Stimulated activated CD4-positive, alpha-beta T cell treated with anti-CD3 and anti-CD28 coated beads, Interleukin-4, amount 100 ng/mL, for 1 hour (primary cell): ENCODE results near the gene WTIP.
"Not testable (repeated sequence)": the region's sequence is repeated elsewhere in the genome, so short reads cannot be mapped to it uniquely, and the experiment has no call there.

Experiments used
- DNase-seq: peaks from one replicate; pipeline ENCODE4 v3.0.0-alpha.2; 2020

The WTIP gene

DNA sequence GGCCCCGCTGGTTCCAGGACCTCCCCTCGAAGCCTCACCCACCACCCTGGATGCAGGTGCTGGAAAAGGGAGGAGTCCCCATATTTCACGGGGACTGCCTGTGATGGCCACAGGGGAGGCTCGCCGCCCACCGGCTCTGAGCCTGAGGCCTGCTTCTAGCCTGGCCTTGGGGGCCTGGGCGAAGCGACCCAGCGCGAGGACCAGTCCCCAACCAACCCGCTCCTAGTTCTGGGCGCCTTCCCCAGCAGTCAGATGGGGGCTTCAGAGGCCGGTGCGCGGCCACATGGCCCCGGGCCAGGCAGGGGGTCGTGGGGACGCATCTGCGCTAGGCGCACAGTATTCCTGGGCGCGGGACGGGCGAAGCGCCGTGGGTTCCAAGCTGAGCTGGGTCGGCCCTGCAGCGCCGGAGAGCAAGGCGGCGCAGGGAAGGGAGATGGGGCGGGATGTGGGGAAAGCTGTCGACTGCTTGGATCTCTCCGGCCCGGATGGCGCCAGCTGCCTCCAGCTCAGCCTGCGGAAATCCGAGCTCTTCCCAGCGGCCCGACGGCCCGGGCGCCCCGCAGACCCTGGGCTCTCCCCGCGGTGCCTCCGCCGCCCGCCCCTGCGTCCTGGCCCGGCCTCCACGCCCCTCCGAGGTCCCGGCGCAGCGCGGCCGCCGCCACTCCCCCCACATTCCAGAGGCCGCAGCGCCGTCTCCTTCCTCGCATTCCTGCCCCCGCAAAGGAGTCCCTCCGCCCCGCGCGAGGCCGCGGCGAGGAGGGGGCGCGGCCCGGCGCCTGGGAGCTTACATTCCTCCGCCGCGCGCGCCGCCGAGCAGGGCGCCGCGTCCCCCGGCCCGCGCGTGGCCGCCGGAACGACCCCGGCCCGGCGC, at the start of gene WTIP:
WTIP (plus strand) TSS at position 788 of the 871 bp plus-strand sequence. CDS start 217 bp downstream, outside the sequence.
- no peak for DNase-seq

DNA sequence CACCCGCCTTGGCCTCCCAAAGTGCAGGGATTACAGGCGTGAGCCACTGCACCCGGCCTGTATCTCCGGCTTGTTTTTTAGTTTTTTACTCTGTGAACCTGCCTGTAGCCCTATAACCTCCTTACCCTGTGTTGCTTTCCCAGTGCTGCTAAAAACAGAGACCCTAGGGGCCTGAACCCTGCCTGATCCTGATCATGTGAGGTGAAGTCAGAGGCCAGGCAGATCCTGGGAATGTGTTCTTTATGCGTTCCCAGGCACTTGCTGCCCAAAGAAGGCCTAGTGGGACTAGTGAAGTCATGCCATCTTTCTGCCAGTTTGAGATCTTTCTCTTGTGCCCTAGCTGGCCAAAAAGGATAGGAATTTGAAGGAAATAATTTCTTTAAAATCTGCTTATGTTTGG, 48.8 kb upstream of the WTIP start:
- no peak for DNase-seq

- DNase-seq: no peak
Measured at GRCh38 chr19:34436716-34437115, 44.8 kb upstream of the WTIP start.

DNA sequence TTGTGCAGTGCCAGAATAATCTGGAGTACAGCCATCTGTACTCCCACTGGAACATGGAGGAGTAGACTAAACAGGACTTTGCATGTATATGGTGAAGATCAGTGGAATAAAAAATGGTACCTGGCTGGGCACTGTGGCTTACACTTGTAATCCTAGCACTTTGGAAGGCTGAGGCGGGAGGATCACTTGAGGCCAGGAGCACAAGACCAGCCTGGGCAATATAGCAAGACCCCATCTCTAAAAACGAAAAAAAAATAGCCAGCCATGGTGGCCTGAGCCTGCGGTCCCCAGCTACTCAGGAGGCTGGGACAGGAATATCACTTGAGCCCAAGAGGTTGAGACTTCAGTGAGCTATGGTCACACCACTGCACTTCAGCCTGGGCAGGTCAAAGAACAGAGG, 33.4 kb upstream of the WTIP start:
- no peak for DNase-seq

GRCh38 chr19:34452723-34453122, 28.8 kb upstream of the WTIP start:
- DNase-seq: no peak

DNA sequence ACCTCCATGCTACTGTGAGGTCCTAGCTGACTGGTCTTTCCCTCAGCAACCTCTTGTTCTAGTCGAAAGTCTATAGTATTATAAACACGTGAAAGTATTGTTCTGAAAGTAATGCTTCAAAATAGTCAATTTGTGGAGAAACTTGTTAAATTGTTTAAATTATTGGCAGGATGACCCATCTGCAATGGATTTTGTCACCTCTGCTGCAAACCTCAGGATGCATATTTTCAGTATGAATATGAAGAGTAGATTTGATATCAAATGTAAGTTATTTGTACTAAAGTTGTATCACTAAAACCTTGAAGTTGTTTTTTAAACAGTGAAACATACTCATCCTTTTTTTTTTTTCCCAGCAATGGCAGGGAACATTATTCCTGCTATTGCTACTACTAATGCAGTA, 27.5 kb upstream of the WTIP start:
- DNase-seq: no peak

DNA sequence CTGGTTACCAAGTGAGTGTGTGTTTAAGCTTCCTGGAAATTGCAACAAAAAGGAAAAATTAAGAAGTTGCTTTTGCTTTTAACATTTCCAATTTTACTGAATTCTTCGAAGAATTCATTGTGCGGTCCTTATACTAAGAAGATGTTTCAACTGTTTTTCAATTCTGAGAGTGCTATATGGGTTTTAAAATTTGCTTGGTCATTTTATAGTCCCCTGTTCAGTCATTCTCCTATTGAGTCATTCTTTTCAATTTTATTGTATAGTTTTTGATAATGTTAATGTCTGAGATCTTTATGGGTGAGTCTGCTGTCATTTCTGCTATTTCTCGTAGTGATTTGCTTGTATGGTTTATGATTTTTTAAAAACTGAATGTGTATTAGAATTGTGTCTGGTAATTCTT, 26.9 kb upstream of the WTIP start:
- DNase-seq: no peak

DNA sequence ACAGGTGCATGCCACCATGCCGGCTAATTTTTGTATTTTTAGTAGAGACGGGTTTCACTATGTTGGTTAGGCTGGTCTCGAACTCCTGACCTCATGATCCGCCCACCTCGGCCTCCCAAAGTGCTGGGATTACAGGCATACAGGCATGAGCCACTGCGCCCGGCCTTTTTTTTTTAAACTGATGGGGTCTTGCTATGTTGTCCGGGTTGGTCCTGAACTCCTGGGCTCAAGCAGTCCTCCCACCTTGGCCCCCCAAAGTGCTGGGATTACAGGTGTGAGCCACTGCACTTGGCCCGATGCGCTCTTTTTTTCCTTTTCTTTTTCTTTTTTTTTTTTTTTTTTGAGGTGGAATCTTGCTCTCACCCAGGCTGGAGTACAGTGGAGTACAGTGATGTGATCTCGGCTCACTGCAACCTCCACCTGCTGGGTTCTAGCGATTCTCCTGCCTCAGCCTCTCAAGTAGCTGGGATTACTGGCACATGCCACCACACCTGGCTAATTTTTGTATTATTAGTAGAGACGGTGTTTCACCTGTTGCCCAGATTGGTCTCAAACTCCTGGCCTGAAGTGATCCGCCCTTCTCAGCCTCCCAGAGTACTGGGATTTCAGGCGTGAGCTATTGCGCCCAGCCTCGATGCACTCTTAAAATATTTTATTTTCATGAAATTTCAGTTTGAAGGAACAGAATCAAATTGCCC, 25.6 kb upstream of the WTIP start:
- not testable (repeated sequence) for DNase-seq

GRCh38 chr19:34457446-34457845, 24.1 kb upstream of the WTIP start:
- DNase-seq: no peak

DNA sequence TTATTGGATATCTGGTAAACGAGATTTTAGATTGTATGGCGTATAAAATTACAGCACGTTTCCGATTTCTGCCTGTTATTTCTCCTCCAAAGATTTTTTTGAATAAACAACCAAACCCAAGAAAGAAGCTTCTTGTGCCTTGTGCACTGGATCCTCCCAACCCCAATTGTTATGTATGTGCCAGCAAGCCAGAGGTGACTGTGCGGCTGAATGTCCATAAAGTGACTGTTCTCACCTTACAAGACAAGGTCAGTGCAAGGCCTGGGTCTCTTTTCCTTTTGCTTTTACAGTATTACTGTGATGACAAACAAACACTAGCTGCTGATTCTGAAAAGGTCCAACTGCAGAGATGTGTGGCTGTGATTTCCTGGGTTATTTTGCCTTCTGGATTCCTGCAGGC, 22.9 kb upstream of the WTIP start:
- no peak for DNase-seq

DNA sequence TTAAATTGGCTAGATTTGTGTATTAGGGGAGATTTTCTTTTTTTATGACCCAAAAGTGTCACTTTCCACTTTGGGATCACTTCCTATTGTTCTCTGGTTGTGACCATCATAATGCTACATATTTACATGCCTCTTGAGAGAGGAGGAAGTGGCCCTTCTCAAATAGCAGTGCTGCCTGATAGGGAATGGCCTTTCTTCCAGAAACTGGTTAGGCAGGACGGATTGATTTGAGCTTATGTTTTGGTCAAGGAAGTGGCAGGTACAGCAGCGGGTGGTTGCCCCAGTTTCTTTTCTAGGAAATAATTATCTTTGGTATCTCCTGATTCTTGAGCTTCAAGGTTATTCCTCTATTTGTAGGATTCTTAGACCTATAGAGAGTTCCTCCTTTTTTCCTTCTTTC, 21.9 kb upstream of the WTIP start:
- DNase-seq: no peak

DNA sequence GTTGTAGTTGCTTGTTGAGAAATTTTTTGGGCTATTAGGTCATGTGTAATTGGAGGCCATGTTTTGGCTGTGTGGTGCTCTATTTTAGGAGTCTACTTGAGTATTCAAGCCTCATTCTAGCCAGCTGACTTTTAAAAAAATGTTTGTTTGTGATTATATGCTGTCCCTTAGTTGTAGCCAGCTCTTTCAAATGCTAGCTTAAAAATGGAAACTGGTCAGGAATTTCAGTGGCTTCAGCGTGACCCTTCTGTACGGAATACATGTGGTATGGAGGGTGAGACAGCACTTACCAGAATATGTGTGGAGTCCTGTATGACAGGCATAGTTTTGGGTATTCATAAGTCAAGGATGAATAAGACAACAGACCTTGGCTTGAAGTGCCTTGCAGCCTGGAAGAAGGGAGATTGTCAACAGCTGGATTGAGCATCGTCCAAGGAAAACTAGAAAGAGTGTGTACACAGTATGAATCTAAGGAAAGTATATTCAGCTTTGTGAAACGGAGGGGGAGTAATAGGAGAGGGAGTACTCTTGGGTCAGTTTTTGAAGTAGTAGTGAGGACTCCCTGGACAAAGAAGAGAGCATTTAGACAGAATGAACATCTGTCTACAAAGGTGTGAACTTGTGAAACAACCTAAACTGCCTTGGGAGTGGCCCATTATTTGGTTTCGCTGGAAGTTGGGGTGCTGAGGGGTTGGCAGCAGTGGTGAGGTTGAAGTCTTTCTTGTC, 20.0 kb upstream of the WTIP start:
- DNase-seq: no peak

DNA sequence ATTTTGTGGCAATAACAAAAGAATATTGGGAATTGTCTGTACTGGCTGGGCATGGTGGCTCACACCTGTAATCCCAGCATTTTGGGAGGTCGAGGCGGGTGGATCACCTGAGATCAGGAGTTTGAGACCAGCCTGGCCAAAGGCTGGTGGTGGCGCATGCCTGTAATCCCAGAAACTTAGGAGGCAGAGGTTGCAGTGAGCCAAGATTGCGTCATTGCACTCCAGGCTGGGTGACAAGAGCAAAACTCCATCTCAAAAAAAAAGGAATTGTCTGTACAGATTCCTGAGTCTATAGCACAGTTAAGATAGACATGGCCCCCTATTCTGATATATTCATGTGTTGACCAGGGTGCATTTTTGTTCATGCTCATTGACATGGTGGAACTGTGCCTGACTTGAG, 16.8 kb upstream of the WTIP start:
- not testable (repeated sequence) for DNase-seq

GRCh38 chr19:34468409-34468808, 13.1 kb upstream of the WTIP start:
- DNase-seq: no peak

DNA sequence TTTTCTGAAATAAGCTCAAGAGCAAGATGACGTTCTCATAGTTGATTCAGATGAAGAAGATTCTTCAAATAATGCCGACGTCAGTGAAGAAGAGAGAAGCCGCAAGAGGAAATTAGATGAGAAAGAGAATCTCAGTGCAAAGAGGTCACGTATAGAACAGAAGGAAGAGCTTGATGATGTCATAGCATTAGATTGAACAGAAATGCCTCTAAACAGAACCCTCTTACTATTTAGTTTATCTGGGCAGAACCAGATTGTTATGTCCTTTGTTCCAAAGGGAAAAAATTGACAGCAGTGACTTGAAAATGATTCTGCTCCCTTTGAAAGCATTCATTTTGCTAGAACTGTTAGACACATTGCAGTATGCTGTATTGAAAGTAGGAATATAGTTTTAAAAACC, 12.5 kb upstream of the WTIP start:
- not testable (repeated sequence) for DNase-seq

GRCh38 chr19:34471906-34472700, 9.5 kb upstream of the WTIP start:
- DNase-seq: no peak

- DNase-seq: no peak
Measured at GRCh38 chr19:34474233-34474989, 7.1 kb upstream of the WTIP start.

GRCh38 chr19:34475026-34475974, 6.3 kb upstream of the WTIP start:
- no peak for DNase-seq

- no peak for DNase-seq
Measured at GRCh38 chr19:34475975-34476594, 5.5 kb upstream of the WTIP start.

DNA sequence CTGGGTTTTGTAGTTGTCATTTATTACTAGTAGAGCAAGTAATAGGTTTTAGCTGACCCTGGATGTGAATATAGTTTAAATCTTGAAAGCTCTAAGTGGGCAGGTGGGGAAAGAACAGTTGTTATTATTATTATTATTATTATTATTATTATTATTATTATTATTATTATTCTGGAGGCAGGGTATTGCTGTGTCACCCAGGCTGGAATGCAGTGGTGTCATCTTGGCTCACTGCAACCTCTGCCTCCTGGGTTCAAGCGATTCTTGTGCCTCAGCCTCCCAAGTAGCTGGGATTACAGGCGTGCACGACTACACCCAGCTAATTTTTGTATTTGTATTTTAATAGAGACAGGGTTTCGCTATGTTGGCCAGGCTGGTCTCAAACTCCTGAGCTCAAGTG, 3.1 kb upstream of the WTIP start:
- DNase-seq: not testable (repeated sequence)
